H1 (cell line): ENCODE results near the gene OSBPL2. TPM values are rescaled to one million over a fixed set of nuclear protein-coding genes. Genes with fewer than 3 reads are reported as not detected.

Experiments
- CTCF ChIA-PET: fragments of 300-600 bp; sonication (Branson Sonifier 250); formaldehyde crosslinking; loops from one replicate; lab custom pipeline; 2021; ENCODE audit not compliant: partially characterized antibody; lab: Charles Lee
- POLR2A ChIA-PET: fragments of 300-600 bp; sonication (Branson Sonifier 250); formaldehyde crosslinking; loops from one replicate; lab custom pipeline; 2021; ENCODE audit warnings: inconsistent platforms; ENCODE audit not compliant: partially characterized antibody; lab: Charles Lee
- DNase-seq, 2 experiments: peaks; one replicate each; pipeline versions ENCODE4 v3.0.0 to v3.0.0-alpha.2; 2010 to 2022; ENCODE audit warnings: low spot score in 2 of 2, low read depth in 1 of 2, mixed read lengths in 1 of 2
- FAIRE-seq: peaks from 2 replicates; lab custom pipeline; 2011; peaks lifted over from hg19 to GRCh38; lab: Jason Lieb, UNC
- H2AFZ ChIP-seq: 2 replicates; pipeline ENCODE4 v1.8.1; 2012; ENCODE audit warnings: low read length, inconsistent platforms
- H2AK5ac ChIP-seq: 2 replicates; pipeline ENCODE4 v1.6.1; 2013; ENCODE audit warnings: low read depth, low read length
- H2BK120ac ChIP-seq: replicated peaks from 2 replicates; pipeline ENCODE3; 2013; ENCODE audit warnings: low read depth, low read length, inconsistent platforms
- H2BK12ac ChIP-seq: 2 replicates; pipeline ENCODE4 v1.6.1; 2013; ENCODE audit warnings: low read depth, low read length
- H2BK15ac ChIP-seq: 2 replicates; pipeline ENCODE4 v1.6.1; 2013; ENCODE audit warnings: low read length
- H2BK20ac ChIP-seq: 2 replicates; pipeline ENCODE4 v1.6.1; 2013; ENCODE audit warnings: low read length
- H2BK5ac ChIP-seq: 2 replicates; pipeline ENCODE4 v1.6.1; 2013; ENCODE audit warnings: low read depth, low read length
- H3K14ac ChIP-seq: 2 replicates; pipeline ENCODE4 v1.6.1; 2013; ENCODE audit warnings: inconsistent platforms; ENCODE audit not compliant: insufficient read length
- H3K18ac ChIP-seq: 2 replicates; pipeline ENCODE4 v1.6.1; 2013; ENCODE audit warnings: low read length; ENCODE audit errors: extremely low read depth
- H3K23ac ChIP-seq: 2 replicates; pipeline ENCODE4 v1.6.1; 2013; ENCODE audit warnings: inconsistent platforms; ENCODE audit not compliant: insufficient read length
- H3K23me2 ChIP-seq: 2 replicates; pipeline ENCODE4 v1.6.1; 2013; ENCODE audit warnings: low read depth, low read length
- H3K27ac ChIP-seq: 2 replicates; pipeline ENCODE4 v1.6.1; 2011; ENCODE audit warnings: low read depth, low read length, inconsistent platforms
- H3K27me3 ChIP-seq, 4 experiments: replicated peaks in 1 of 4; 1 replicate in 1 of 4; 2 replicates in 3 of 4; pipeline versions ENCODE4 v1.6.1 to v1.8.1; 2011 to 2013; ENCODE audit warnings: low read length in 3 of 4, mild to moderate bottlenecking in 3 of 4, inconsistent platforms in 2 of 4, mixed read lengths in 2 of 4, moderate library complexity in 1 of 4; ENCODE audit not compliant: control insufficient read depth in 3 of 4, insufficient read depth in 3 of 4; ENCODE audit errors: extremely low read depth in 1 of 4
- H3K36me3 ChIP-seq, 4 experiments: 2 replicates each; pipeline versions ENCODE4 v1.6.1 to v1.8.1; 2011 to 2013; ENCODE audit warnings: mild to moderate bottlenecking in 4 of 4, low read length in 3 of 4, moderate library complexity in 2 of 4, control low read depth in 1 of 4, inconsistent platforms in 1 of 4; ENCODE audit not compliant: insufficient read depth in 4 of 4, control insufficient read depth in 2 of 4
- H3K4ac ChIP-seq: replicated peaks from 2 replicates; pipeline ENCODE3; 2013; ENCODE audit warnings: low read length, low read depth, mixed read lengths, inconsistent platforms; ENCODE audit not compliant: insufficient read length
- H3K4me1 ChIP-seq, 4 experiments: replicated peaks in 1 of 4; 1 replicate in 1 of 4; 2 replicates in 3 of 4; pipeline versions ENCODE4 v1.6.1 to v1.8.1; 2011 to 2013; ENCODE audit warnings: low read length in 3 of 4, inconsistent platforms in 2 of 4, mixed read lengths in 1 of 4; ENCODE audit not compliant: insufficient read depth in 4 of 4, control insufficient read depth in 3 of 4
- H3K4me2 ChIP-seq, 2 experiments: 2 replicates each; pipeline versions ENCODE4 v1.6.1 to v1.8.1; 2011 to 2013; ENCODE audit warnings: low read depth in 2 of 2, low read length in 2 of 2, control low read depth in 1 of 2, inconsistent platforms in 1 of 2, mild to moderate bottlenecking in 1 of 2; ENCODE audit not compliant: insufficient read depth in 1 of 2
- H3K4me3 ChIP-seq, 4 experiments: fragments of 200-600, 300-600 bp in 1 of 4; sonication (generic), shearing (Covaris generic), sonication (Bioruptor Twin) in 1 of 4; 2 replicates each; pipeline versions ENCODE4 v1.5.1 to v1.8.1; 2011 to 2016; ENCODE audit warnings: low read length in 4 of 4, low read depth in 3 of 4, control low read depth in 2 of 4, inconsistent platforms in 2 of 4, mild to moderate bottlenecking in 2 of 4, mixed read lengths in 1 of 4, moderate library complexity in 1 of 4; ENCODE audit not compliant: insufficient read depth in 2 of 4; ENCODE audit errors: extremely low read depth in 1 of 4
- H3K56ac ChIP-seq: replicated peaks from 2 replicates; pipeline ENCODE3; 2013; ENCODE audit warnings: low read depth, mild to moderate bottlenecking, mixed read lengths, low read length, inconsistent platforms; ENCODE audit not compliant: insufficient read length
- H3K79me1 ChIP-seq: 2 replicates; pipeline ENCODE4 v1.6.1; 2013; ENCODE audit warnings: low read depth, low read length, control low read depth
- H3K79me2 ChIP-seq, 2 experiments: 2 replicates each; pipeline versions ENCODE4 v1.6.1 to v1.8.1; 2012 to 2013; ENCODE audit warnings: low read length in 2 of 2, mild to moderate bottlenecking in 2 of 2, inconsistent platforms in 1 of 2; ENCODE audit not compliant: insufficient read depth in 2 of 2, control insufficient read depth in 1 of 2
- H3K9ac ChIP-seq, 4 experiments: replicated peaks in 1 of 4; 1 replicate in 1 of 4; 2 replicates in 3 of 4; pipeline versions ENCODE4 v1.6.1 to v1.8.1; 2011 to 2013; ENCODE audit warnings: low read depth in 3 of 4, low read length in 3 of 4, control low read depth in 2 of 4, mild to moderate bottlenecking in 2 of 4, moderate library complexity in 2 of 4, inconsistent platforms in 1 of 4; ENCODE audit errors: extremely low read depth in 1 of 4
- H3K9me3 ChIP-seq, 2 experiments: 2 replicates each; pipeline versions ENCODE4 v1.6.1 to v1.8.1; 2012 to 2013; ENCODE audit warnings: mild to moderate bottlenecking in 2 of 2, moderate library complexity in 2 of 2, control low read depth in 1 of 2, inconsistent platforms in 1 of 2, low read depth in 1 of 2, low read length in 1 of 2, mixed read lengths in 1 of 2; ENCODE audit not compliant: insufficient read depth in 2 of 2
- H4K20me1 ChIP-seq, 2 experiments: replicated peaks in 1 of 2; 2 replicates each; pipeline versions ENCODE3 to v1.8.1; 2011 to 2013; ENCODE audit warnings: inconsistent platforms in 2 of 2, low read length in 2 of 2, mild to moderate bottlenecking in 1 of 2; ENCODE audit not compliant: insufficient read depth in 2 of 2, control insufficient read depth in 1 of 2
- H4K5ac ChIP-seq: 2 replicates; pipeline ENCODE4 v1.6.1; 2013; ENCODE audit warnings: low read length, low read depth, mixed read lengths, inconsistent platforms; ENCODE audit not compliant: insufficient read length
- H4K8ac ChIP-seq: 2 replicates; pipeline ENCODE4 v1.8.0; 2013; ENCODE audit warnings: mild to moderate bottlenecking, moderate library complexity, low read length, inconsistent platforms; ENCODE audit not compliant: insufficient read depth; ENCODE audit errors: extremely low read depth
- H4K91ac ChIP-seq: replicated peaks from 2 replicates; pipeline ENCODE3; 2013; ENCODE audit warnings: low read length, mixed read lengths, inconsistent platforms; ENCODE audit not compliant: insufficient read length
- CEBPB ChIP-seq: IDR thresholded peaks from 2 replicates; pipeline ENCODE4 v1.6.1; 2012; ENCODE audit warnings: low read depth, low read length
- GABPA ChIP-seq: IDR thresholded peaks from 2 replicates; pipeline ENCODE4 v1.6.1; 2011; ENCODE audit warnings: mild to moderate bottlenecking, low read length, moderate library complexity, borderline replicate concordance; ENCODE audit not compliant: insufficient read depth
- JUN ChIP-seq: IDR thresholded peaks from 2 replicates; pipeline ENCODE4 v1.6.1; 2011; ENCODE audit warnings: low read depth, mild to moderate bottlenecking, improper control_type of control experiment, low read length
- PHF8 ChIP-seq: fragments of 200-600 bp; sonication (generic); conservative IDR thresholded peaks from 2 replicates; pipeline ENCODE4 v1.7.1; 2012; ENCODE audit warnings: low read depth, mild to moderate bottlenecking, inconsistent platforms, low read length, moderate library complexity
- TAF7 ChIP-seq: optimal IDR thresholded peaks from 2 replicates; pipeline ENCODE3; 2011; ENCODE audit warnings: low read depth, mild to moderate bottlenecking, inconsistent platforms, low read length, moderate library complexity, borderline replicate concordance
- TBP ChIP-seq: IDR thresholded peaks from 2 replicates; pipeline ENCODE4 v1.6.1; 2011; ENCODE audit warnings: low read depth, low read length, improper control_type of control experiment
- WGBS, 2 experiments: shearing (Covaris generic) in 1 of 2; methylation state at CpG; one replicate each; pipeline versions ENCODE4 v1.1.6 to v1.1.7; 2013 to 2015; ENCODE audit warnings: low lambda C conversion rate in 2 of 2, mixed read lengths in 2 of 2, inconsistent platforms in 1 of 2, low coverage in 1 of 2, missing lambda C conversion rate in 1 of 2; ENCODE audit not compliant: insufficient replicate concordance in 2 of 2, insufficient coverage in 1 of 2, insufficient read length in 1 of 2; ENCODE audit errors: extremely low coverage in 1 of 2, missing lambda C conversion rate in 1 of 2; 5-methylcytosine and 5-hydroxymethylcytosine counted together
- polyA plus RNA-seq, 7 experiments: library from polyadenylated mRNA; depleted of rRNA in 3 of 7; stranded (reverse) in 5 of 7; unstranded in 2 of 7; fragments of >200 nt in 5 of 7; fragments of 200-250 nt in 2 of 7; gene quantifications; 1 replicate in 5 of 7; 2 replicates in 1 of 7; 4 replicates in 1 of 7; pipeline versions ENCODE4 v1.2.1 to v1.2.3, GENCODE V29; 2011 to 2013; ENCODE audit warnings: missing spikeins in 2 of 7, mixed read lengths in 2 of 7
- total RNA-seq: library from RNA; stranded (reverse); fragmentation: NEBNext Ultra II Directional; extraction: Animal tissue kit (Norgen Biotek cat#: 25700); gene quantifications from 2 replicates; pipeline ENCODE4 v1.2.1, GENCODE V29; 2021
- TF ChIP-seq, protein P1 (sequence below), 3 experiments: IDR thresholded peaks; 1 replicate in 2 of 3; 2 replicates in 1 of 3; pipeline versions ENCODE4 v1.5.1 to v1.6.1; 2011; ENCODE audit warnings: low read length in 3 of 3, mild to moderate bottlenecking in 3 of 3, inconsistent platforms in 2 of 3, low read depth in 1 of 3, moderate library complexity in 1 of 3; ENCODE audit not compliant: insufficient read depth in 1 of 3; ENCODE audit errors: control extremely low read depth in 1 of 3

OSBPL2 gene
- total and polyA plus RNA-seq, 2 of the 8 experiments (the other 6 are each of a cell fraction or from before 2014, with no cell fraction given), result 11.7 to 42.4 TPM

GRCh38 chr20:62269871-62270270, 31.6 kb downstream of the OSBPL2 start:
- Histone ChIP-seq H4K8ac (no peak overlapping the region), H3K27ac (no peak overlapping the region), H2AFZ (no peak overlapping the region), H3K56ac (no peak overlapping the region), H4K20me1 (peaks cover 9% of the 10 kb centered on the region in 2 experiments), H3K4ac (no peak overlapping the region), H3K27me3 (no peaks in the 10 kb centered on the region), H2BK12ac (no peak overlapping the region), H3K9me3 (peaks cover 0 to 2% of the 10 kb centered on the region in 2 experiments; a peak in 2 of 4 replicates), H3K9ac (no peak overlapping the region), H3K23me2 (no peaks in the 10 kb centered on the region), H3K36me3 (peaks cover 3 to 15% (median 10%) of the 10 kb centered on the region in 4 experiments; a peak in 7 of 8 replicates), H3K23ac (no peak overlapping the region), H3K79me1 (peaks cover 6% of the 10 kb centered on the region), H4K5ac (no peak overlapping the region), H2BK120ac (no peak overlapping the region), H2BK5ac (peak overlapping the region; percentile 52; the same call in 1 of the 2 replicates), H3K4me1 (no peaks in the 10 kb centered on the region), H2AK5ac (no peak overlapping the region), H4K91ac (no peak overlapping the region), H2BK20ac (no peak overlapping the region), H3K4me3 (no peak overlapping the region), H3K79me2 (no peaks in the 10 kb centered on the region), H3K18ac (no peak overlapping the region), H3K4me2 (no peak overlapping the region), H3K14ac (no peak overlapping the region), H2BK15ac (no peak overlapping the region)
- DNase-seq (no peak), FAIRE-seq (no peak)
- POLR2A ChIA-PET, result interaction anchor here (0.8 kb wide), 1 partner anchor 203 kb away, joined by 3 read pairs; no protein-coding TSS in a partner anchor
- TF ChIP-seq JUN (no peak), GABPA (no peak), PHF8 (no peak), CEBPB (no peak), TBP (no peak), TAF7 (no peak)
- TF ChIP-seq, protein P1, sequence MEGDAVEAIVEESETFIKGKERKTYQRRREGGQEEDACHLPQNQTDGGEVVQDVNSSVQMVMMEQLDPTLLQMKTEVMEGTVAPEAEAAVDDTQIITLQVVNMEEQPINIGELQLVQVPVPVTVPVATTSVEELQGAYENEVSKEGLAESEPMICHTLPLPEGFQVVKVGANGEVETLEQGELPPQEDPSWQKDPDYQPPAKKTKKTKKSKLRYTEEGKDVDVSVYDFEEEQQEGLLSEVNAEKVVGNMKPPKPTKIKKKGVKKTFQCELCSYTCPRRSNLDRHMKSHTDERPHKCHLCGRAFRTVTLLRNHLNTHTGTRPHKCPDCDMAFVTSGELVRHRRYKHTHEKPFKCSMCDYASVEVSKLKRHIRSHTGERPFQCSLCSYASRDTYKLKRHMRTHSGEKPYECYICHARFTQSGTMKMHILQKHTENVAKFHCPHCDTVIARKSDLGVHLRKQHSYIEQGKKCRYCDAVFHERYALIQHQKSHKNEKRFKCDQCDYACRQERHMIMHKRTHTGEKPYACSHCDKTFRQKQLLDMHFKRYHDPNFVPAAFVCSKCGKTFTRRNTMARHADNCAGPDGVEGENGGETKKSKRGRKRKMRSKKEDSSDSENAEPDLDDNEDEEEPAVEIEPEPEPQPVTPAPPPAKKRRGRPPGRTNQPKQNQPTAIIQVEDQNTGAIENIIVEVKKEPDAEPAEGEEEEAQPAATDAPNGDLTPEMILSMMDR (IDR thresholded peaks at IDR 0.05; ENCODE audit: control extremely low read depth in 1 of 3, insufficient read depth in 1 of 3, low read depth in 1 of 3, low read length in 3 of 3), result no peak
- WGBS, 2 experiments, result 89% methylated on average over 16 of the region's 17 CpGs; no CpG with 5 or more reads in 1 of the 2 experiments
- CTCF ChIA-PET, result interaction anchor here (1.4 kb wide), 1 partner anchor 135 kb away, joined by 3 read pairs; no protein-coding TSS in a partner anchor
